UCSD-AML1 (cell line): ENCODE results near the gene RHOH.
A peak's percentile ranks its signal among the peaks of the same experiment; 100 is the strongest.

Experiments
- DNase-seq: peaks from one replicate; lab custom pipeline; 2025; ENCODE audit not compliant: unreplicated experiment; lab: John Stamatoyannopoulos, UW

The RHOH gene

GRCh38 chr4:40233227-40233626, 36.4 kb downstream of the RHOH start:
- no peak for DNase-seq

GRCh38 chr4:40234519-40235039, 37.7 kb downstream of the RHOH start:
- DNase-seq, result no peak

GRCh38 chr4:40238008-40238699, 41.3 kb downstream of the RHOH start:
- peak; percentile 28 for DNase-seq

GRCh38 chr4:40238700-40239548, 42.1 kb downstream of the RHOH start:
- no peak for DNase-seq

- DNase-seq, result no peak
Measured at GRCh38 chr4:40240040-40240653, 43.3 kb downstream of the RHOH start.

GRCh38 chr4:40241026-40241425, 44.2 kb downstream of the RHOH start:
- DNase-seq, result no peak

- DNase-seq, result no peak
Measured at GRCh38 chr4:40241941-40242340, 45.1 kb downstream of the RHOH start.

GRCh38 chr4:40243386-40243948, 46.6 kb downstream of the RHOH start:
- no peak for DNase-seq

- DNase-seq, result no peak
Measured at GRCh38 chr4:40244606-40245005, 47.8 kb downstream of the RHOH start.

GRCh38 chr4:40245550-40245949, 48.7 kb downstream of the RHOH start:
- DNase-seq, result no peak

GRCh38 chr4:40246011-40246900, 49.4 kb downstream of the RHOH start:
- no peak for DNase-seq

- DNase-seq, result no peak
Measured at GRCh38 chr4:40246938-40247337, 50.1 kb downstream of the RHOH start.

GRCh38 chr4:40247350-40247749, 50.5 kb downstream of the RHOH start:
- peak; percentile 21 for DNase-seq

- no peak for DNase-seq
Measured at GRCh38 chr4:40251366-40251765, 54.5 kb downstream of the RHOH start.

GRCh38 chr4:40253906-40254305, 57.1 kb downstream of the RHOH start:
- no peak for DNase-seq

GRCh38 chr4:40254608-40255392, 58.0 kb downstream of the RHOH start:
- peak; percentile 22 for DNase-seq

- DNase-seq, result no peak
Measured at GRCh38 chr4:40255393-40256281, 58.8 kb downstream of the RHOH start.

GRCh38 chr4:40256329-40256728, 59.5 kb downstream of the RHOH start:
- no peak for DNase-seq

GRCh38 chr4:40256817-40257216, 60.0 kb downstream of the RHOH start:
- no peak for DNase-seq
